BLaER1 treated with 17β-estradiol and CSF1 and Interleukin-3, amounts not matched to agents 10 nM and 100 nM (cell line): ENCODE data around the gene PPFIBP1.
"Not testable (repeated sequence)": the region's sequence is repeated elsewhere in the genome, so short reads cannot be mapped to it uniquely, and the experiment has no call there.

Source experiments
- H3K27ac ChIP-seq, 11 experiments: shearing (Covaris generic); formaldehyde crosslinking; 2 replicates each; pipeline ENCODE4 v1.8.1; 2022
- H3K27me3 ChIP-seq, 11 experiments: shearing (Covaris generic); formaldehyde crosslinking; 2 replicates each; pipeline ENCODE4 v1.8.1; 2022
- H3K36me3 ChIP-seq, 11 experiments: shearing (Covaris generic); formaldehyde crosslinking; 2 replicates each; pipeline ENCODE4 v1.8.1; 2022
- H3K4me1 ChIP-seq, 10 experiments: shearing (Covaris generic); formaldehyde crosslinking; 2 replicates each; pipeline ENCODE4 v1.8.1; 2022
- H3K4me2 ChIP-seq, 11 experiments: shearing (Covaris generic); formaldehyde crosslinking; 2 replicates each; pipeline ENCODE4 v1.8.1; 2022
- H3K4me3 ChIP-seq, 10 experiments: shearing (Covaris generic); formaldehyde crosslinking; 2 replicates each; pipeline ENCODE4 v1.8.1; 2022
- H3K9ac ChIP-seq, 11 experiments: shearing (Covaris generic); formaldehyde crosslinking; 2 replicates each; pipeline ENCODE4 v1.8.1; 2022
- H3K9me3 ChIP-seq, 11 experiments: shearing (Covaris generic); formaldehyde crosslinking; replicated peaks in 1 of 11; 2 replicates each; pipeline ENCODE4 v1.8.1; 2022
- H4K20me1 ChIP-seq, 11 experiments: shearing (Covaris generic); formaldehyde crosslinking; 2 replicates each; pipeline ENCODE4 v1.8.1; 2022
- Cebpa-rat ChIP-seq, 11 experiments: shearing (Covaris generic); IDR thresholded peaks; 2 replicates each; pipeline ENCODE4 v1.8.1; 2022

The PPFIBP1 gene

GRCh38 chr12:27730097-27730588, 206.1 kb downstream of the PPFIBP1 start:
- H3K4me1 ChIP-seq: no peaks in the 10 kb centered on the region
- no peak for TF ChIP-seq Cebpa-rat (IDR thresholded peaks at IDR 0.05)
- H3K27ac ChIP-seq: no peak overlapping the region
- H3K4me2 ChIP-seq: no peak overlapping the region
- H4K20me1 ChIP-seq: peaks cover 0 to 74% (median 23%) of the 10 kb centered on the region in 11 experiments; a peak in 19 of 22 replicates
- H3K27me3 ChIP-seq: no peaks in the 10 kb centered on the region
- no peak overlapping the region for H3K4me3 ChIP-seq
- H3K9ac ChIP-seq: no peak overlapping the region
- no peaks in the 10 kb centered on the region for H3K9me3 ChIP-seq
- peaks cover 78 to 92% (median 86%) of the 10 kb centered on the region in 11 experiments for H3K36me3 ChIP-seq

- peaks cover 0 to 58% (median 23%) of the 10 kb centered on the region in 11 experiments; a peak in 15 of 22 replicates for H4K20me1 ChIP-seq
- H3K9ac ChIP-seq: no peak overlapping the region
- no peaks in the 10 kb centered on the region for H3K4me1 ChIP-seq
- no peak overlapping the region for H3K27ac ChIP-seq
- peaks cover 75 to 91% (median 84%) of the 10 kb centered on the region in 11 experiments for H3K36me3 ChIP-seq
- H3K27me3 ChIP-seq: no peaks in the 10 kb centered on the region
- no peaks in the 10 kb centered on the region for H3K9me3 ChIP-seq
- H3K4me3 ChIP-seq: no peak overlapping the region
- no peak for TF ChIP-seq Cebpa-rat (IDR thresholded peaks at IDR 0.05)
- H3K4me2 ChIP-seq: no peak overlapping the region
Observed at GRCh38 chr12:27732281-27732680, 208.3 kb downstream of the PPFIBP1 start.

DNA sequence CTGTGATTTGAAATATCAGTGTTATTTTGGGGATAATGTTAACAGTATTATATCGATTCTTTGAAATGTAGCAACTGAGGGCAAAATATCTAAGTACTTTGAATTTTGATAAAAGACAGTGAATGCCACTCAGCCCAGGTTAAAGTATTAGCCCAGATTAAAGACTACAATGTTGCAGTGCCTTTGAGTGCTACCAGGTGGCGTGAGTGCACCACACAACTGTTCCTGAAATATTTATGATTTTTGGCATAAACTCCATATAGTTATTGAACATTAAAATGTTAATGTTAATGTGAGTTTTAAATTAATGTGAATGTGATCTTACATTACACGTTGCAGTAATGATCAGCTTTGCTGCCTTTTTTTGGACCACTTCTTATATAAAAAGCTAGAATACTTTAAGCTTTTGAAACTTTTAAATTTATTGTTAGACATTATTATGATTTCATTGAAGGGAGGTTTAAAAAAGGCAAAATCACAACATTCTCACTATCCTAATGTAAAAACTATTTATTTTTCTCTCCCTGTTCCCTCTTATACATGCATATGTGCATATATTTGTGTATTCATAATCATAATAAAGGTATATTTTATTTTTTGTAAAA, 209.1 kb downstream of the PPFIBP1 start:
- no peak overlapping the region for H3K9ac ChIP-seq
- H3K9me3 ChIP-seq: no peaks in the 10 kb centered on the region
- H3K4me2 ChIP-seq: no peak overlapping the region
- peaks cover 74 to 91% (median 84%) of the 10 kb centered on the region in 11 experiments for H3K36me3 ChIP-seq
- H4K20me1 ChIP-seq: peaks cover 0 to 51% (median 19%) of the 10 kb centered on the region in 11 experiments; a peak in 15 of 22 replicates
- no peak for TF ChIP-seq Cebpa-rat (IDR thresholded peaks at IDR 0.05)
- no peaks in the 10 kb centered on the region for H3K4me1 ChIP-seq
- no peaks in the 10 kb centered on the region for H3K27me3 ChIP-seq
- H3K4me3 ChIP-seq: no peak overlapping the region
- no peak overlapping the region for H3K27ac ChIP-seq

DNA sequence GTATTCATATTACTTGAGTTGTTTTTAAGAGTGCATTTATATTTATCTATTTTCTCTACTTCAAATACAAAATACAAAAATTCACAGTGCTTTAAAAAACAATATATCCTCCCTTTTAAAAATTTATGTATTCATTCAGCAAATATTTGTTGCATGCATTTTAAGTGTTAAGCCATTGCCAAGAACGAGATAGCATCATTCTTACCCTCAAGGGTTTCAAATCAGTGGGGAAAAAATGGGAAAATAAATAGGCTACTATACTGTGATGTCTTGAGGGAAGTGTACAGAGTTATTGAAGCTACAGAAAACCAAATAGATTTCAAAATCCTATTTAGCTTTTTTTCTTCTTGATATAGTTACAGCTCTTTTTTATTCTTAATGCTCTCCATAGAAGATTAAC, 209.8 kb downstream of the PPFIBP1 start:
- Histone ChIP-seq H3K27me3 (no peaks in the 10 kb centered on the region), H3K4me3 (no peak overlapping the region), H3K4me2 (no peak overlapping the region), H4K20me1 (peaks cover 0 to 49% (median 14%) of the 10 kb centered on the region in 11 experiments; a peak in 14 of 22 replicates), H3K9ac (no peak overlapping the region), H3K36me3 (peaks cover 77 to 91% (median 84%) of the 10 kb centered on the region in 11 experiments), H3K9me3 (no peaks in the 10 kb centered on the region), H3K4me1 (no peaks in the 10 kb centered on the region), H3K27ac (no peak overlapping the region)
- no peak for TF ChIP-seq Cebpa-rat (IDR thresholded peaks at IDR 0.05)

- not testable (repeated sequence) for H3K4me1 ChIP-seq, H3K27me3 ChIP-seq, H3K9me3 ChIP-seq, H3K4me3 ChIP-seq, H3K4me2 ChIP-seq, H3K27ac ChIP-seq, H3K9ac ChIP-seq
- Histone ChIP-seq H4K20me1 (peaks cover 0 to 49% (median 12%) of the 10 kb centered on the region in 11 experiments; a peak in 14 of 22 replicates), H3K36me3 (peaks cover 79 to 91% (median 84%) of the 10 kb centered on the region in 11 experiments)
Observed at GRCh38 chr12:27734321-27734720, 210.3 kb downstream of the PPFIBP1 start.

DNA sequence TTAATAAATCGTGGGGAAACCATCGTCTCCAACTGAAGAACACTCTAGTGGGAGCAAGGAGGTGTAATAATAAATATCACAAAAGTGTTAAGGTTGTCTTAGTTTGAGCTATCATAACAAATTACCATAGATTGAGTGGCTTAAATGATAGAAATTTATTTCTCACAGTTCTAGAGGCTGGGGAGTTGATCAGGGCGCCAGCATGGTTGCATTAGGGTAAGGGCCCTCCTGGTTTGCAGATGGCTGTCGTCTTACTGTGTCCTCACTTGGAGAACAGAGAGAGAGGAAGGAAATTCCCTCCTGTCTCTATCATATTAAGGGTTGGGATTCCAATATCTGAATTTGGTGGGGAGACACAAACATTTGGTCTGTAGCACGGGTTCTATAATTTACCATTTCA, 219.6 kb downstream of the PPFIBP1 start:
- H3K27ac ChIP-seq: no peak overlapping the region
- H3K4me2 ChIP-seq: no peak overlapping the region
- H3K9me3 ChIP-seq: peaks cover 0 to 4% (median 0%) of the 10 kb centered on the region in 11 experiments; a peak in 1 of 22 replicates
- H3K9ac ChIP-seq: no peak overlapping the region
- no peak for TF ChIP-seq Cebpa-rat (IDR thresholded peaks at IDR 0.05)
- H3K27me3 ChIP-seq: no peaks in the 10 kb centered on the region
- peaks cover 79 to 98% (median 95%) of the 10 kb centered on the region in 11 experiments for H3K36me3 ChIP-seq
- H3K4me3 ChIP-seq: no peak overlapping the region
- no peaks in the 10 kb centered on the region for H3K4me1 ChIP-seq
- H4K20me1 ChIP-seq: peaks cover 0 to 38% (median 6%) of the 10 kb centered on the region in 11 experiments; a peak in 11 of 22 replicates
